Upper lobe of right lung (tissue), 1 donor: Measurements from ENCODE around the gene CMTM7. TPM values are rescaled to one million over a fixed set of nuclear protein-coding genes. Genes with fewer than 3 reads are reported as not detected.

Source experiments
- ATAC-seq: fragments of 200-7000 bp; cut with Tn5 transposase; one replicate; pipeline ENCODE4 v1.9.1; 2020; ENCODE audit warnings: mild to moderate bottlenecking, moderate library complexity
- DNase-seq: peaks from one replicate; pipeline ENCODE4 v3.0.0-alpha.2; 2020
- H3K27ac ChIP-seq: fragments of 200-600 bp; one replicate; pipeline ENCODE4 v1.8.0; 2022
- H3K27me3 ChIP-seq: fragments of 200-600 bp; one replicate; pipeline ENCODE4 v1.8.0; 2022; ENCODE audit warnings: mild to moderate bottlenecking
- H3K36me3 ChIP-seq: fragments of 200-600 bp; one replicate; pipeline ENCODE4 v1.8.0; 2022
- H3K4me1 ChIP-seq: fragments of 200-600 bp; one replicate; pipeline ENCODE4 v1.8.0; 2022
- H3K4me3 ChIP-seq: fragments of 200-600 bp; one replicate; pipeline ENCODE4 v1.8.0; 2022; ENCODE audit warnings: mild to moderate bottlenecking
- H3K9me3 ChIP-seq: fragments of 200-600 bp; one replicate; pipeline ENCODE4 v1.8.0; 2022
- CTCF ChIP-seq: fragments of 200-600 bp; IDR thresholded peaks from one replicate; pipeline ENCODE4 v1.8.0; 2022; ENCODE audit warnings: antibody characterized with exemption
- intact Hi-C: fragments of 100-400 bp; cut with DNase I; formaldehyde crosslinking; loops from one replicate; pipeline ENCODE4 v1.11.0; 2022
- total RNA-seq: library from RNA; stranded (reverse); fragmentation: NEBNext Ultra II Directional; extraction: Animal tissue kit (Norgen Biotek cat#: 25700); gene quantifications from one replicate; pipeline ENCODE4 v1.2.1, GENCODE V29; 2021
- donor health status: DM: no; HTN: yes; CAD: no; lungs with severe emphysema.

CMTM7 gene
- total RNA-seq, 1 donor from 2014 or later = 53.2 TPM

GRCh38 chr3:32403663-32404062 lies 12.0 kb downstream of the CMTM7 start:
- no peak for TF ChIP-seq CTCF
- no peak overlapping the region for H3K4me3 ChIP-seq
- no peaks in the 10 kb centered on the region for H3K27me3 ChIP-seq
- H3K36me3 ChIP-seq = no peaks in the 10 kb centered on the region
- peak overlapping the region; percentile 93 for H3K27ac ChIP-seq
- H3K9me3 ChIP-seq = no peaks in the 10 kb centered on the region
- H3K4me1 ChIP-seq = peaks cover 86% of the 10 kb centered on the region
- no peak for DNase-seq
- no peak for ATAC-seq
- intact Hi-C loops = no loop called here

- no peaks in the 10 kb centered on the region for H3K36me3 ChIP-seq
- no peak overlapping the region for H3K27ac ChIP-seq
- no peak overlapping the region for H3K4me3 ChIP-seq
- peaks cover 82% of the 10 kb centered on the region for H3K4me1 ChIP-seq
- H3K9me3 ChIP-seq = no peaks in the 10 kb centered on the region
- no peaks in the 10 kb centered on the region for H3K27me3 ChIP-seq
- no peak for ATAC-seq
- DNase-seq = no peak
- intact Hi-C loops = no loop called here
- TF ChIP-seq CTCF = no peak
Measured at GRCh38 chr3:32404714-32405113, 13.1 kb downstream of the CMTM7 start.

- intact Hi-C loops = no loop called here
- Histone ChIP-seq H3K36me3 (no peaks in the 10 kb centered on the region), H3K27me3 (no peaks in the 10 kb centered on the region), H3K9me3 (no peaks in the 10 kb centered on the region), H3K4me3 (no peak overlapping the region), H3K4me1 (peaks cover 77% of the 10 kb centered on the region), H3K27ac (no peak overlapping the region)
- ATAC-seq = no peak
- no peak for DNase-seq
- TF ChIP-seq CTCF = no peak
Measured at GRCh38 chr3:32405155-32405554, 13.5 kb downstream of the CMTM7 start.

- H3K27me3 ChIP-seq = no peaks in the 10 kb centered on the region
- H3K36me3 ChIP-seq = no peaks in the 10 kb centered on the region
- peak; percentile 6 for TF ChIP-seq CTCF
- DNase-seq (no peak), ATAC-seq (no peak)
- intact Hi-C loops = no loop called here
- H3K4me1 ChIP-seq = peaks cover 71% of the 10 kb centered on the region
- peak overlapping the region; percentile 61 for H3K27ac ChIP-seq
- H3K4me3 ChIP-seq = no peak overlapping the region
- H3K9me3 ChIP-seq = no peaks in the 10 kb centered on the region
Measured at GRCh38 chr3:32405711-32406323, 14.2 kb downstream of the CMTM7 start.

GRCh38 chr3:32406486-32407408 lies 15.1 kb downstream of the CMTM7 start:
- no peak overlapping the region for H3K4me3 ChIP-seq
- no peaks in the 10 kb centered on the region for H3K27me3 ChIP-seq
- ATAC-seq = peak; percentile 72
- no peaks in the 10 kb centered on the region for H3K36me3 ChIP-seq
- H3K27ac ChIP-seq = peak overlapping the region; percentile 61
- H3K9me3 ChIP-seq = no peaks in the 10 kb centered on the region
- TF ChIP-seq CTCF = no peak
- H3K4me1 ChIP-seq = peaks cover 63% of the 10 kb centered on the region
- no peak for DNase-seq
- intact Hi-C loops = no loop called here
